Smooth muscle cell (in vitro differentiated cells): ENCODE data around the gene IL13. TPM values are rescaled to one million over a fixed set of nuclear protein-coding genes. Genes with fewer than 3 reads are reported as not detected.
A peak's percentile ranks its signal among the peaks of the same experiment; 100 is the strongest.

Experiments
- DNase-seq: peaks from one replicate; lab custom pipeline; 2025; ENCODE audit not compliant: unreplicated experiment; lab: John Stamatoyannopoulos, UW
- H2AFZ ChIP-seq: fragments of 200-600 bp; sonication (generic); 2 replicates; pipeline ENCODE4 v1.6.0; 2016; ENCODE audit warnings: antibody characterized with exemption, low read depth, mild to moderate bottlenecking
- H3F3A ChIP-seq: fragments of 200-600 bp; sonication (generic); 2 replicates; pipeline ENCODE4 v1.6.0; 2017; ENCODE audit warnings: antibody characterized with exemption, low read depth
- H3K27ac ChIP-seq: fragments of 200-600 bp; sonication (generic); 2 replicates; pipeline ENCODE4 v1.5.1; 2016; ENCODE audit warnings: low read depth, mild to moderate bottlenecking
- H3K27me3 ChIP-seq: fragments of 200-600 bp; sonication (generic); 2 replicates; pipeline ENCODE4 v1.6.1; 2016; ENCODE audit warnings: low read depth, mild to moderate bottlenecking
- H3K36me3 ChIP-seq: fragments of 200-600 bp; sonication (generic); 2 replicates; pipeline ENCODE4 v1.5.1; 2016; ENCODE audit warnings: low read depth
- H3K4me1 ChIP-seq: fragments of 200-600 bp; sonication (generic); 2 replicates; pipeline ENCODE4 v1.5.1; 2016; ENCODE audit warnings: low read depth
- H3K4me2 ChIP-seq: fragments of 200-600 bp; sonication (generic); 2 replicates; pipeline ENCODE4 v1.6.0; 2016; ENCODE audit warnings: mild to moderate bottlenecking
- H3K4me3 ChIP-seq: fragments of 200-600 bp; sonication (generic); 2 replicates; pipeline ENCODE4 v1.5.1; 2016; ENCODE audit warnings: mild to moderate bottlenecking
- H3K79me2 ChIP-seq: fragments of 200-600 bp; sonication (generic); 2 replicates; pipeline ENCODE4 v1.6.0; 2016; ENCODE audit warnings: low read depth, mild to moderate bottlenecking
- H3K9ac ChIP-seq: fragments of 200-600 bp; sonication (generic); 2 replicates; pipeline ENCODE4 v1.6.0; 2016; ENCODE audit warnings: low read depth
- H3K9me3 ChIP-seq: fragments of 200-600 bp; sonication (generic); replicated peaks from 2 replicates; pipeline ENCODE4 v1.5.1; 2016; ENCODE audit warnings: low read depth
- H4K20me1 ChIP-seq: fragments of 200-600 bp; sonication (generic); 2 replicates; pipeline ENCODE4 v1.6.0; 2016; ENCODE audit warnings: low read depth
- WGBS: methylation state at CpG from one replicate; pipeline ENCODE4 v1.1.7; 2016; ENCODE audit warnings: low lambda C conversion rate; 5-methylcytosine and 5-hydroxymethylcytosine counted together
- polyA plus RNA-seq: library from polyadenylated mRNA; unstranded; fragments of >200 nt; fragmentation: Nextera tagmentation; extraction: Ambion mirVana; gene quantifications from 2 replicates; pipeline ENCODE4 v1.2.1, GENCODE V29; 2016
- total RNA-seq: library from RNA; depleted of rRNA; stranded (reverse); fragments of >200 nt; gene quantifications from 2 replicates; pipeline ENCODE4 v1.2.3, GENCODE V29; 2014
- TF ChIP-seq, protein P1 (sequence below): fragments of 200-600 bp; sonication (generic); IDR thresholded peaks from 2 replicates; pipeline ENCODE4 v1.5.1; 2017; ENCODE audit warnings: borderline replicate concordance, mild to moderate bottlenecking, antibody characterized with exemption; ENCODE audit not compliant: insufficient read depth, poor library complexity, severe bottlenecking

IL13 gene
- total and polyA plus RNA-seq, 2 experiments from 2014 or later = 0.18 TPM; not detected in 1

- TF ChIP-seq, protein P1, sequence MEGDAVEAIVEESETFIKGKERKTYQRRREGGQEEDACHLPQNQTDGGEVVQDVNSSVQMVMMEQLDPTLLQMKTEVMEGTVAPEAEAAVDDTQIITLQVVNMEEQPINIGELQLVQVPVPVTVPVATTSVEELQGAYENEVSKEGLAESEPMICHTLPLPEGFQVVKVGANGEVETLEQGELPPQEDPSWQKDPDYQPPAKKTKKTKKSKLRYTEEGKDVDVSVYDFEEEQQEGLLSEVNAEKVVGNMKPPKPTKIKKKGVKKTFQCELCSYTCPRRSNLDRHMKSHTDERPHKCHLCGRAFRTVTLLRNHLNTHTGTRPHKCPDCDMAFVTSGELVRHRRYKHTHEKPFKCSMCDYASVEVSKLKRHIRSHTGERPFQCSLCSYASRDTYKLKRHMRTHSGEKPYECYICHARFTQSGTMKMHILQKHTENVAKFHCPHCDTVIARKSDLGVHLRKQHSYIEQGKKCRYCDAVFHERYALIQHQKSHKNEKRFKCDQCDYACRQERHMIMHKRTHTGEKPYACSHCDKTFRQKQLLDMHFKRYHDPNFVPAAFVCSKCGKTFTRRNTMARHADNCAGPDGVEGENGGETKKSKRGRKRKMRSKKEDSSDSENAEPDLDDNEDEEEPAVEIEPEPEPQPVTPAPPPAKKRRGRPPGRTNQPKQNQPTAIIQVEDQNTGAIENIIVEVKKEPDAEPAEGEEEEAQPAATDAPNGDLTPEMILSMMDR = no peak
- Histone ChIP-seq H4K20me1 (no peaks in the 10 kb centered on the region), H2AFZ (peak within 1 kb of the TSS; percentile 58), H3K9ac (peak within 1 kb of the TSS; percentile 70), H3K27ac (peak within 1 kb of the TSS; percentile 89), H3K79me2 (no peaks in the 10 kb centered on the region), H3K4me2 (peak within 1 kb of the TSS; percentile 77), H3K4me3 (no peak within 1 kb of the TSS), H3F3A (no peaks in the 10 kb centered on the region), H3K9me3 (no peaks in the 10 kb centered on the region), H3K4me1 (peaks cover 6% of the 10 kb centered on the region), H3K27me3 (no peaks in the 10 kb centered on the region), H3K36me3 (no peaks in the 10 kb centered on the region)
- DNase-seq = no peak
- WGBS = 84% methylated on average over 14 of the region's 14 CpGs
Measured at GRCh38 chr5:132673939-132674630, 16.1 kb downstream of the IL13 start, which contains the start of gene IL4. TSS of gene IL4 (plus strand) at chr5:132673989. CDS start at chr5:132674051, 62 bp downstream.

- Histone ChIP-seq H3K4me1 (peaks cover 6% of the 10 kb centered on the region), H3K36me3 (no peaks in the 10 kb centered on the region), H3F3A (no peaks in the 10 kb centered on the region), H3K27me3 (no peaks in the 10 kb centered on the region), H3K4me2 (peak overlapping the region; percentile 77), H3K79me2 (no peaks in the 10 kb centered on the region), H3K9me3 (no peaks in the 10 kb centered on the region), H3K9ac (peak overlapping the region; percentile 70), H4K20me1 (no peaks in the 10 kb centered on the region), H2AFZ (peak overlapping the region; percentile 58), H3K4me3 (no peak overlapping the region), H3K27ac (peak overlapping the region; percentile 89)
- no peak for DNase-seq
- TF ChIP-seq, protein P1 = no peak
- 84% methylated on average over 13 of the region's 13 CpGs for WGBS
Measured at GRCh38 chr5:132674671-132675506, 16.9 kb downstream of the IL13 start.

- Histone ChIP-seq H3K9ac (peak overlapping the region; percentile 38), H3K27ac (peak overlapping the region; percentile 62), H3K27me3 (no peaks in the 10 kb centered on the region), H2AFZ (no peak overlapping the region), H3K4me2 (peak overlapping the region; percentile 56), H3K36me3 (no peaks in the 10 kb centered on the region), H3K79me2 (no peaks in the 10 kb centered on the region), H4K20me1 (no peaks in the 10 kb centered on the region), H3K4me1 (peaks cover 6% of the 10 kb centered on the region), H3K9me3 (no peaks in the 10 kb centered on the region), H3F3A (no peaks in the 10 kb centered on the region), H3K4me3 (no peak overlapping the region)
- TF ChIP-seq, protein P1 = no peak
- no peak for DNase-seq
- WGBS = 96% methylated on average over 11 of the region's 11 CpGs
Measured at GRCh38 chr5:132675936-132676689, 18.1 kb downstream of the IL13 start.
